ENCODE measurements around the gene ACAP3.

DNA sequence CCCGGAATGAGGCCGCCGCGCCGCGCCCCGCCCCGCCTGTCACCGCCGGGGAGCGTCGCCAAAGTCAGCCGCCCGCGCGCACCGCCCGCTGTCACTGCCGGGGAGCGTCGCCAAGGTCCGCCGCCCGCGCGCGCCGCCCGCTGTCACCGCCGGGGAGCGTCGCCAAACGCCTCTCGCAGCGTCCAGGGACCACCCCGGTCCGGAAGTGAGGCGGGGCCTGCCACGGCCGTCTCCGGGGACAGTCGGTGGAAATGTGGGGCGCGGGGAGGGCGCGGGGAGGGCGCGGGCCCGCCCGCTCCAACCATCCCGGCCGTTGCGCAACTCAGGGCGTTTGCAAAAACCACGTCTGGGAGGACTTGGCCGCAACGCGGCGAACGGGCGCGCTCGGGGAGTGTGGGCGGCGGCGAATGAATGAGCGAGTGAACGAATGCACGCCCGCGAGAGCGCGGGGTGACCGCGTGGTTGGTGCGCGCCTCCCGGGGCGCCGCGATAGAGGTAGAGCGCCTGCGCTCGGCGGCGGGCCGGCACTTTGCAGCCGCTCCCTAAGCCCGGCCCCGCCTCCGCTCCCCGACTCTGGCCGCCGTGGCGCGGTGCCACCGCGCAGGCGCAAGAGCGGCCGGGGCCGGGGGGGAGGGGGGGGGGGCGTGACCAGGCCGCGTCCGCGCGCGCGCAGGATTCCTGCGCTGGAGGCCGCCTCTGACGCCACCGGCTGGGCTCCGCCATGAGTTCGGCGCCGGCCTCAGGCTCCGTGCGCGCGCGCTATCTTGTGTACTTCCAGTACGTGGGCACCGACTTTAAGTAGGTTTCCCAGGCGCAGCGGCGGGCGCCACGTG, at the start of gene ACAP3, which contains the start of gene PUSL1:
- TF ChIP-seq, protein P1, sequence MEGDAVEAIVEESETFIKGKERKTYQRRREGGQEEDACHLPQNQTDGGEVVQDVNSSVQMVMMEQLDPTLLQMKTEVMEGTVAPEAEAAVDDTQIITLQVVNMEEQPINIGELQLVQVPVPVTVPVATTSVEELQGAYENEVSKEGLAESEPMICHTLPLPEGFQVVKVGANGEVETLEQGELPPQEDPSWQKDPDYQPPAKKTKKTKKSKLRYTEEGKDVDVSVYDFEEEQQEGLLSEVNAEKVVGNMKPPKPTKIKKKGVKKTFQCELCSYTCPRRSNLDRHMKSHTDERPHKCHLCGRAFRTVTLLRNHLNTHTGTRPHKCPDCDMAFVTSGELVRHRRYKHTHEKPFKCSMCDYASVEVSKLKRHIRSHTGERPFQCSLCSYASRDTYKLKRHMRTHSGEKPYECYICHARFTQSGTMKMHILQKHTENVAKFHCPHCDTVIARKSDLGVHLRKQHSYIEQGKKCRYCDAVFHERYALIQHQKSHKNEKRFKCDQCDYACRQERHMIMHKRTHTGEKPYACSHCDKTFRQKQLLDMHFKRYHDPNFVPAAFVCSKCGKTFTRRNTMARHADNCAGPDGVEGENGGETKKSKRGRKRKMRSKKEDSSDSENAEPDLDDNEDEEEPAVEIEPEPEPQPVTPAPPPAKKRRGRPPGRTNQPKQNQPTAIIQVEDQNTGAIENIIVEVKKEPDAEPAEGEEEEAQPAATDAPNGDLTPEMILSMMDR (IDR thresholded peaks at IDR 0.05; ENCODE audit: low read depth, low read length), result no peak
- TF ChIP-seq, protein P2, sequence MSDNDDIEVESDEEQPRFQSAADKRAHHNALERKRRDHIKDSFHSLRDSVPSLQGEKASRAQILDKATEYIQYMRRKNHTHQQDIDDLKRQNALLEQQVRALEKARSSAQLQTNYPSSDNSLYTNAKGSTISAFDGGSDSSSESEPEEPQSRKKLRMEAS (IDR thresholded peaks at IDR 0.05; ENCODE audit: low read depth, low read length), result peak; percentile 69
- TF ChIP-seq POLR2A (IDR thresholded peaks at IDR 0.05; ENCODE audit: extremely low read depth, insufficient read length), result peak; percentile 36
- TF ChIP-seq MYC (IDR thresholded peaks at IDR 0.05; ENCODE audit: low read depth, low read length), result peak; percentile 68
